OCI-LY7 (cell line): ENCODE measurements around the gene STXBP2. TPM values are rescaled to one million over a fixed set of nuclear protein-coding genes. Genes with fewer than 3 reads are reported as not detected.

Source experiments
- BruUV-seq: library from RNA; stranded (reverse); fragments of 400-500 nt; replicated peaks from 2 replicates; lab custom pipeline; 2021; lab: Mats Ljungman, UMichigan
- CTCF ChIA-PET: fragments of 300-600 bp; sonication (Branson Sonifier 250); formaldehyde crosslinking; loops from one replicate; lab custom pipeline; 2022; ENCODE audit warnings: antibody characterized with exemption; ENCODE audit not compliant: unreplicated experiment; lab: Charles Lee
- POLR2A ChIA-PET: fragments of 300-600 bp; sonication (Branson Sonifier 250); formaldehyde crosslinking; loops from one replicate; lab custom pipeline; 2022; ENCODE audit warnings: antibody characterized with exemption; lab: Charles Lee
- DNase-seq: peaks from one replicate; pipeline ENCODE4 v3.0.0-alpha.2; 2015; ENCODE audit warnings: low spot score
- H2AFZ ChIP-seq: fragments of 200-600 bp; sonication (generic), shearing (Covaris generic); 2 replicates; pipeline ENCODE4 v1.6.1; 2014; ENCODE audit warnings: mild to moderate bottlenecking, antibody characterized with exemption, low read length, moderate library complexity
- H3K27ac ChIP-seq: fragments of 200-600 bp; sonication (generic); 2 replicates; pipeline ENCODE4 v1.5.1; 2014; ENCODE audit warnings: mixed run types, low read depth, mild to moderate bottlenecking, moderate library complexity, low read length, inconsistent platforms; ENCODE audit not compliant: poor library complexity, severe bottlenecking
- H3K36me3 ChIP-seq: fragments of 200-600 bp; sonication (generic); 2 replicates; pipeline ENCODE4 v1.6.1; 2014; ENCODE audit warnings: mild to moderate bottlenecking, antibody characterized with exemption, low read length, moderate library complexity, mixed read lengths; ENCODE audit not compliant: insufficient read depth
- H3K4me1 ChIP-seq: fragments of 200-600 bp; sonication (generic); 2 replicates; pipeline ENCODE4 v1.5.1; 2014; ENCODE audit warnings: mild to moderate bottlenecking, low read length; ENCODE audit not compliant: insufficient read depth, poor library complexity, severe bottlenecking
- H3K4me2 ChIP-seq: fragments of 200-600 bp; sonication (generic); 2 replicates; pipeline ENCODE4 v1.6.1; 2014; ENCODE audit warnings: mild to moderate bottlenecking, low read length
- H3K4me3 ChIP-seq: fragments of 200-600 bp; sonication (generic); 2 replicates; pipeline ENCODE4 v1.5.1; 2014; ENCODE audit warnings: mild to moderate bottlenecking, low read depth, low read length; ENCODE audit not compliant: poor library complexity, severe bottlenecking
- H3K79me2 ChIP-seq: fragments of 200-600 bp; sonication (generic); 2 replicates; pipeline ENCODE4 v1.6.1; 2016; ENCODE audit warnings: low read depth, mild to moderate bottlenecking, low read length, moderate library complexity, mixed read lengths; ENCODE audit not compliant: insufficient read depth
- H3K9me2 ChIP-seq: fragments of 200-600 bp; sonication (generic); 2 replicates; pipeline ENCODE4 v1.6.1; 2016; ENCODE audit warnings: mild to moderate bottlenecking, low read length, mixed read lengths; ENCODE audit not compliant: insufficient read depth
- H3K9me3 ChIP-seq: fragments of 200-600 bp; sonication (generic); 2 replicates; pipeline ENCODE4 v1.6.1; 2014; ENCODE audit warnings: mild to moderate bottlenecking, mixed run types, low read length, mixed read lengths
- H4K20me1 ChIP-seq: fragments of 200-600 bp; sonication (generic); 2 replicates; pipeline ENCODE4 v1.6.1; 2014; ENCODE audit warnings: mild to moderate bottlenecking, antibody characterized with exemption, low read length, moderate library complexity, mixed read lengths; ENCODE audit not compliant: insufficient read depth
- CTCF ChIP-seq: fragments of 200-600 bp; sonication (generic); conservative IDR thresholded peaks from 2 replicates; pipeline ENCODE4 v1.5.1; 2014; ENCODE audit warnings: mild to moderate bottlenecking, antibody characterized with exemption, low read length, moderate library complexity, mixed read lengths
- EZH2phosphoT487 ChIP-seq: fragments of 200-600 bp; sonication (generic); IDR thresholded peaks from 2 replicates; pipeline ENCODE4 v1.6.1; 2018; ENCODE audit warnings: low read depth, borderline replicate concordance, mild to moderate bottlenecking, mixed run types, antibody characterized with exemption, low read length, moderate library complexity, mixed read lengths
- intact Hi-C: fragments of 100-400 bp; cut with micrococcal nuclease; formaldehyde crosslinking; loops from one replicate; pipeline ENCODE4 v1.10.0; 2022; ENCODE audit not compliant: unreplicated experiment
- total RNA-seq, 2 experiments: library from RNA; depleted of rRNA in 1 of 2; stranded (reverse); fragments of >200 nt in 1 of 2; shearing (Covaris generic) in 1 of 2; gene quantifications; 2 replicates each; pipeline ENCODE4 v1.2.3, GENCODE V29; 2014 to 2022

STXBP2 gene
- total RNA-seq, 2 experiments from 2014 or later, result 43.0 to 138 TPM

GRCh38 chr19:7641290-7642276, 4.7 kb downstream of the STXBP2 start:
- CTCF ChIA-PET, result interaction anchor here (0.5 to 0.7 kb wide), 2 partner anchors 36 kb away, joined by 3 read pairs; no protein-coding TSS in a partner anchor
- no peak for DNase-seq
- Histone ChIP-seq H2AFZ (no peak overlapping the region), H3K4me2 (no peak overlapping the region), H3K79me2 (no peaks in the 10 kb centered on the region; the same call in 1 of the 2 replicates), H3K9me3 (no peaks in the 10 kb centered on the region), H4K20me1 (no peaks in the 10 kb centered on the region), H3K4me1 (peaks cover 10% of the 10 kb centered on the region), H3K36me3 (no peaks in the 10 kb centered on the region), H3K9me2 (no peaks in the 10 kb centered on the region), H3K27ac (no peak overlapping the region), H3K4me3 (no peak overlapping the region)
- POLR2A ChIA-PET, result no interaction called here
- TF ChIP-seq CTCF (peak; percentile 39; the same call in 1 of the 2 replicates), EZH2phosphoT487 (no peak)
- intact Hi-C loops, result no loop called here
- no TSS peak for BruUV-seq

- H2AFZ ChIP-seq, result no peak overlapping the region
- no TSS peak for BruUV-seq
- H3K79me2 ChIP-seq, result no peaks in the 10 kb centered on the region; the same call in 1 of the 2 replicates
- H3K27ac ChIP-seq, result no peak overlapping the region
- H3K9me2 ChIP-seq, result no peaks in the 10 kb centered on the region
- ChIA-PET CTCF (interaction anchor here (0.5 kb wide), 1 partner anchor 37 kb away, joined by 3 read pairs; no protein-coding TSS in a partner anchor), POLR2A (no interaction called here)
- TF ChIP-seq CTCF (no peak), EZH2phosphoT487 (no peak)
- no peaks in the 10 kb centered on the region for H3K9me3 ChIP-seq
- H3K4me2 ChIP-seq, result no peak overlapping the region
- H3K36me3 ChIP-seq, result no peaks in the 10 kb centered on the region
- intact Hi-C loops, result no loop called here
- H3K4me3 ChIP-seq, result no peak overlapping the region
- no peak for DNase-seq
- peaks cover 8% of the 10 kb centered on the region for H3K4me1 ChIP-seq
- H4K20me1 ChIP-seq, result no peaks in the 10 kb centered on the region
Observed at GRCh38 chr19:7642295-7643030, 5.6 kb downstream of the STXBP2 start.
